NCI-H226 (cell line): ENCODE results near the gene MADCAM1.

Experiments
- DNase-seq: peaks from one replicate; pipeline ENCODE4 v3.0.0-alpha.2; 2015

Gene MADCAM1

GRCh38 chr19:532561-533363 is 36.5 kb downstream of the MADCAM1 start:
- peak; percentile 33 for DNase-seq

- DNase-seq, result no peak
Observed at GRCh38 chr19:533364-534058, 37.2 kb downstream of the MADCAM1 start.

- no peak for DNase-seq
Observed at GRCh38 chr19:534088-534487, 37.8 kb downstream of the MADCAM1 start.

DNA sequence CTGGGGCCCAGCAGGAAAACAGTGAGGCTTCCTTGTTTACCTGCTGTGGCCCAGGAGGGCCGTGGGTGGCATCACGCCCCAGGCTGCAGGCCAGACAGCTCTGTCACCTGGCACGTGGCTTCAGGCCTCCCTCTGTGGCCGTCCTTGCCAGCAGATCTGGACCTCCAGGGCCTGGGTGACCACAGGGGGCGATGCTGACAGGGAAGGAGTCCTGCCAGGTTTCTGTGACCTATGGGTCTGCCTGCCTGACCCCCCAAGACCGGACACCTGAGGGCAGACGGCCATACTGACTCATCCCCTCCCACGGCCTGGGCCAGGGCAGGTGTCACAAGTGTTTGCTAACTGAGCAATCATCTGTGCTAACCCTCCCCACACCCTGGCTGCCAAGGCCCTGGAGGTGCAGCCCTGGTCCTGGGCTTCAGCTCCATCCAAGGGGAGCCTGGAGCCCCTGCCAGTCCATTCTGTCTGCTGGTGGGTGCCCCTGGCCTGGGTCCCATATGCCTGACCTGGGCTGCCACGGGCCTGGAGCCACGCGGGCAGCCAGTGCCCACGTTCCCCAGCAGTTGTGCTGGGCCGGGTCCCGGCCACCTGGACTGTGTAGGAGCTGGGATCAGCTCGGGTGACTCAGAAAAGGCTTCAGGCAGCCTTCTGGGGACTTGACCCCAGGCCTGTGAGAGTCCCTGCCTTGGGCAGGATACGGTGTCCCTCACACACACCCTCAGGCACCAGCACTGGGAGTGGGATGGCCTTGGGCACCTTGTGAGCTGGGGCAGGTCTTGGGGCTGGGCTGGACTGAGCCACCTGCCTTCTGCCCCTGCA is 38.9 kb downstream of the MADCAM1 start:
- no peak for DNase-seq

DNA sequence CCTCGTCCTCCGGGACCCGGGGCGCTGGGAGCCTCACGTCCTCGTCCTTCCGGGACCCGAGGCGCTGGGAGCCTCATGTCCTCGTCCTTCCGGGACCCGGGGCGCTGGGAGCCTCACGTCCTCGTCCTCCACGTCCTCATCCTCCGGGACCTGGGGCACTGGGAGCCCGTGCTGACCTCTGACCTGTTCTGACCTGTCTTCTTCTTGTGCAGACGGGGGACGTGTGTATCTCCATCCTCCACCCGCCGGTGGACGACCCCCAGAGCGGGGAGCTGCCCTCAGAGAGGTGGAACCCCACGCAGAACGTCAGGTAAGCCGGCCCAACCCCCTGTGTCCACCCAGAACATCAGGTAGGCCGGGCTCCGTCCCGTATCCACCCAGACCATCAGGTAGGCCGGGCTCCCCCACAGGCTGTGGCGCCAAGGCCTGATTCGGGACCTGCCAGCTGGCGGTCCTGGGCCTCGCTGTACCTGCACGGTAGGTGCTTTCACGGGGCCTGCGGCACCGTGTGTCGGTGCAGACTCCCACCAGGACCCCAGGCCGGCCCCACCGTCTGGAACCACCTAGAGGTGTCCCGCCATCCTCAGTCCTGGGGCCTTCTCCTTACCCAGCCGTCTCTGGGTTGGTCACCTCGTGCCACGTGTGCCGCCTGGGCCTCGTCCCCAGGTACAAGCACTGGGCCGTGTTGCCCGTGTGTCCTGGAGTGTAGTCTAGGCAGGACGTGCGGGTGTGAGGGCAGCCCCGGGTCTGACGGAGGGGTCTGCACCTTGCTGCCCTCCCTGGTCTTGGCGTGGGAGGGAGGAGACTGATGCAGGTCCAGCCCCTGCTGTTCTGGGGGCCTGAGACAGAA is 40.0 kb downstream of the MADCAM1 start:
- DNase-seq, result no peak

DNA sequence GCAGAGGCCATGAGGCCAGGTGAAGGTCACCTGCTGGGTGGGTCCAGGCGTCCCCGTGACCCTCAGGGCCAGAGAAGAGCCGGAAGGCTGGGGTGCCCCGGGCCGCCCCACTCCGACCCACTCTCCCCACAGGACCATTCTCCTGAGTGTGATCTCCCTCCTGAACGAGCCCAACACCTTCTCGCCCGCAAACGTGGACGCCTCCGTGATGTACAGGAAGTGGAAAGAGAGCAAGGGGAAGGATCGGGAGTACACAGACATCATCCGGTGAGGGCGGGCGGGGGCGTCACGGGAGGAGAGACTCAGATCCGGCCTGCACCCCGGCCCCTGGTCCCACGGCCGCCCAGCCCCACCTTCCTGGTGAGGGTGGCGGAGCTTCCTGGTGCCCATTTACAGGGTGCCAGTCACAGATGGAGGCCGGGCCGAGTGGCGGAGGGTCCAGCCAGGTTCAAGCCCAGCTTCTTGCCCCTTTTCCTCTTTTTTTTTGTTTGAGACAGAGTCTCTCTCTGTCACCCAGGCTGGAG is 40.7 kb downstream of the MADCAM1 start:
- no peak for DNase-seq

DNA sequence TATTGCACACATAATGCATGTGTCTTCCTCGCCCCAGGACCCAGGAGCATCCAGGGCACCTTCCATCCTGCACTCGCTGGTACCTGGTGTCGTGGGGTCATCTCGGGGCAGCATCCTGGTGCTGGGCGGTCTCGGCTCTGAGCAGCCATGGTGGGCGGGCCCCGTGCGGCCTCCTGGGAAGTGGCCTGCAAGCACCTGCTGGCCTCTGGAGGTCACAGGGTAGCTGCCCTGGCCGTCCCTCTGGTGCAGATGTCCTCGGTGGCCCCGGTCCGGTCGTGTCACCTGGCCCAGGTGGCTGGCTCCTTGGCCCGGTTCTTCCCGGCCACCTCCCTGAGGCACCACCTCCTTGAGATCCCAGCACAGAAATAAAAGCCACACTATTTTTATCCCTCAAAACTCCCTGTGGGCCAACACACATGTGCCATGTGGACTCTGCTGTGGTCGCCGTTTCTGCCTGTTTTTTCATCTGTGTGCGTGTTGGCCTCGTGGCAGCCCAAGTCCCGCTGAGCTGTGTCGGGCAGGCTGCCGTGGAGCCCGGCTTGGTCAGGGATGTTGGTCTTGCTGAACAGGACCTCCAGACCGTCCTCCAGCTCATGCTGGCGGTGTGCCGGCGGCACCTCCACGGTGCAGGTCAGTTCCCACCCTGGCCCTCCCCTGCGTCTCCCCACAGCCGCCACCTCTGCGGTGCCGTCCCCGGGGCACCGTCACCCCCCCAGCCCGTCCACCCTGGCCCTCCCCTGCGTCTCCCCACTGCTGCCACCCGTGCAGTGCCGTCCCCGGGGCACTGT is 42.5 kb downstream of the MADCAM1 start:
- DNase-seq, result no peak

GRCh38 chr19:539429-540030 is 43.2 kb downstream of the MADCAM1 start:
- no peak for DNase-seq

GRCh38 chr19:540867-541637 is 44.8 kb downstream of the MADCAM1 start:
- no peak for DNase-seq

DNA sequence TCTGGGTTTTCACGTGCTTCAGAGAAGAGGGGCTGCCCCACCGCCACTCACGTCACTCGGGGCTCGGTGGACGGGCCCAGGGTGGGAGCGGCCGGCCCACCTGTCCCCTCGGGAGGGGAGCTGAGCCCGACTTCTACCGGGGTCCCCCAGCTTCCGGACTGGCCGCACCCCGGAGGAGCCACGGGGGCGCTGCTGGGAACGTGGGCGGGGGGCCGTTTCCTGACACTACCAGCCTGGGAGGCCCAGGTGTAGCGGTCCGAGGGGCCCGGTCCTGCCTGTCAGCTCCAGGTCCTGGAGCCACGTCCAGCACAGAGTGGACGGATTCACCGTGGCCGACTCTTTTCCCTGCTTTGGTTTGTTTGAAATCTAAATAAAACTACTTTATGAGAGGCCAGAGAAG is 45.4 kb downstream of the MADCAM1 start:
- no peak for DNase-seq

DNA sequence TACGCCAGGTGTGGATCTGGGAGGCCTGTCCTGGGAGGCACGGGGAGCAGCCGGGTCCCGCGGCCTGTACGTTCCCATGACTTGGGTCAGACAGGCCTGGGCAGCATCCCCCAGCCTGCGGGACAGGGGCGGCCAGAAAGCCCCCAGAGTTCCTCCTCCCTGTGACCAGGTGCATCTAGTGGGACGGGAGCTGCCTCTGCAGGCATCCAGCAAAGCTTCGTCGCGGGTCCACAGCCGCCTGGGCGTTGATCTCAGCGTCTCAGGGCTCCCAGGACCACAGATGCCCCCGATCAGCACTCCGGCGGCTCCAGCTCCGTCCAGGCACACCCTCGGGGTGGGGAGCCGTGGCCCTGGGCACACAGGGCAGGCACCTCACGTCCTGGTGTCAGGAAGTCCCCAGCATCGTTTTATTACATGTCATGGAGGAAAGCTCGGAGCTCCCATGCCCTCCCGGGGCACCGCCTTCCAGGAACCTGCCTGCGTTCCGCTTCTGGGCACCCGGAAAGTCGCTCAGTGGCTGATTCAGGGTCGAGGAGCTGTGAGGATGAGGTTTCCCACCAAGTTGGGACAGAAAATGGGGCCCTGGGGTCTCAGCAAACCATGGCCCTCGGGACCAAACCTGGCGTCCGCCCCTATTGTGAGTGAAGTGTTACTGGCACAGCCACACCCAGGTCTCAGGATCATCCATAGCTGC is 46.0 kb downstream of the MADCAM1 start:
- DNase-seq, result no peak

- DNase-seq, result no peak
Observed at GRCh38 chr19:543910-544608, 47.8 kb downstream of the MADCAM1 start, which contains the start of gene GZMM. Gene GZMM (plus strand): TSS chr19:544053. CDS start chr19:544072, 19 bp downstream.

GRCh38 chr19:547117-547516 is 50.8 kb downstream of the MADCAM1 start:
- no peak for DNase-seq

GRCh38 chr19:547836-548720 is 51.8 kb downstream of the MADCAM1 start:
- no peak for DNase-seq

DNA sequence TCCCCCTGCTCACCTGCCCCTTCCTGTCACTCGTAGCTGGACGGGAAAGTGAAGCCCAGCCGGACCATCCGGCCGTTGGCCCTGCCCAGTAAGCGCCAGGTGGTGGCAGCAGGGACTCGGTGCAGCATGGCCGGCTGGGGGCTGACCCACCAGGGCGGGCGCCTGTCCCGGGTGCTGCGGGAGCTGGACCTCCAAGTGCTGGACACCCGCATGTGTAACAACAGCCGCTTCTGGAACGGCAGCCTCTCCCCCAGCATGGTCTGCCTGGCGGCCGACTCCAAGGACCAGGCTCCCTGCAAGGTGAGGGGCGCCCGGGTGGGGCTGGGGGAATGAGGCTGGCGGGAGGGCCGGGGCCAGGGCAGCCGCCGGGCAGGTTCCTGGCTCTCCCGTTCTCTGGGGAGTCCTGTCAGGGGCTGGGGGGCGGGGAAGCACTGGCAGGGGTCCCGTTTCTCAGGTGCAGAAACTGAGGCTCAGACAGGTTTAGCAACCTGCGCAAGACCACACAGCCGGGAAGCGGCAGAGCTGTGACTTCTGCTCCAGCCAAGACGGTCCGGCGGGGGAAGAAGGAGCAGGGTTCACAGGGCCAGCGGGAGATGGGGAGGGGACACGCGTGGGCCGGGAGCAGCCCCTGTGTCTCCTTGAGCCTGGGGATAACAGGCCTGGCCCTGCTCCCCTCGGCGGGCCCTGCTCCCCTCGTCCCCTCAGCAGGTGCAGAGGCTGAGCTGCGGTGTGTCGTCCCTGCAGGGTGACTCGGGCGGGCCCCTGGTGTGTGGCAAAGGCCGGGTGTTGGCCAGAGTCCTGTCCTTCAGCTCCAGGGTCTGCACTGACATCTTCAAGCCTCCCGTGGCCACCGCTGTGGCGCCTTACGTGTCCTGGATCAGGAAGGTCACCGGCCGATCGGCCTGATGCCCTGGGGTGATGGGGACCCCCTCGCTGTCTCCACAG is 52.9 kb downstream of the MADCAM1 start:
- no peak for DNase-seq

GRCh38 chr19:554817-555216 is 58.5 kb downstream of the MADCAM1 start:
- DNase-seq, result no peak
